GM19025 (cell line): ENCODE data around the gene CDKN2AIP.
A peak's percentile ranks its signal among the peaks of the same experiment; 100 is the strongest.
"Not testable (repeated sequence)": the region's sequence is repeated elsewhere in the genome, so short reads cannot be mapped to it uniquely, and the experiment has no call there.

Experiments
- ATAC-seq: cut with Tn5 transposase; IDR thresholded peaks from one replicate; pipeline ENCODE4 v1.9.1; 2021; ENCODE audit warnings: mild to moderate bottlenecking, low read depth, moderate library complexity; ENCODE audit not compliant: unreplicated experiment

CDKN2AIP gene

GRCh38 chr4:183445097-183445428 is 627 bp downstream of the CDKN2AIP start:
- ATAC-seq, result peak; percentile 9

- ATAC-seq, result no peak
Observed at GRCh38 chr4:183447646-183448045, 3.2 kb downstream of the CDKN2AIP start.

- ATAC-seq, result no peak
Observed at GRCh38 chr4:183448436-183448835, 4.0 kb downstream of the CDKN2AIP start.

GRCh38 chr4:183449193-183449882 is 4.9 kb downstream of the CDKN2AIP start:
- no peak for ATAC-seq

GRCh38 chr4:183450108-183450507 is 5.7 kb downstream of the CDKN2AIP start:
- ATAC-seq, result no peak

DNA sequence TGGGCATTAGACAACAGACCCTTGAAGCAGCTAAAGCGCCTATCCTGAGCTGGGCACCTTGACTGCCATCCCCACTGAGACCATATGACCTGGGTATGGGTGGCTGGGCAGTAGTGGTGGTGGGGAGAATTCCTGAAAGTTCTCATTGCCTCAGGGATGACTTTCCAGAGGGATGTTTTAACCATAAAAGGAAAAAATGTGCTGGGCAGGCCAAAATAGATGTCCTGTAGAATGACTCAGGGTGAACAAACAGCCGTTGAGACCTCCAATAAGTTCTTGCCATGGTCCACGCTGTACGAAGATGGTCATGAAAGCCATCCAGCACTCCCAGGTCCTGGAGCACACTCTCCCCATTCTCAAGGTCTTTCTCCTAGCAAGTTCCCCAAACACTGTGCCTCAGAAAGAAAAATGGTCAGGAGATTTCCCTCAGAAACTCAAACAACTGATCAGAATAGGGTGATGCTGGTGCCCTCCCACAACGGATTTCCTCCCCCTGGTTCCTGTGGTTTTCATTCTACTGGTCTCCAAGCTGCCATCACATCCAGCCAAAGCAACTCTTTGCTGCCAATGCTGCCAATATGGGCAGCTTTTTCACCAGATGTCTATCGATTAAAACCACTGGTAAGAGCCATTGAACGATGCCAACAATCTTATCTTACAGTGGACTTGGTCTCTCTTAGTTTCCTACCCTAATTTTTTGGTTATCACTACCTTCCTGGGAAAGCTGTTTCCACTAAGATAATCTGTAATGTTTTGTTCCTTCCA is 11.2 kb downstream of the CDKN2AIP start:
- no peak for ATAC-seq

- no peak for ATAC-seq
Observed at GRCh38 chr4:183458005-183458404, 13.6 kb downstream of the CDKN2AIP start.

GRCh38 chr4:183463903-183464619 is 19.6 kb downstream of the CDKN2AIP start:
- ATAC-seq, result not testable (repeated sequence)

DNA sequence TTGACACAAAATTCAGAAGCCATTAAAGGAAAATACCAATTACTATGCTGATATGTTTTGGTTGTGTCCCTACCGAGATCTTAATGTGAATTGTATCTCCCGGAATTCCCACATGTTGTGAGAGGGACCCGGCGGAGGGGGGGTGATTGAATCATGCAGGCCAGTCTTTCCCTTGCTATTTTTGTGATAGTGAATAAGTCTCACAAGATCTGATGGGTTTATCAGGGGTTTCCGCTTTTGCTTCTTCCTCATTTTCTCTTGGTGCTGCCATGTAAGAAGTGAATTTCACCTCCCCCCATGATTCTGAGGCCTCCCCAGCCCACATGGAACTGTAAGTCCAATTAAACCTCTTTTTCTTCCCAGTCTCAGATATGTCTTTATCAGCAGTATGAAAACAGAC is 21.4 kb downstream of the CDKN2AIP start:
- not testable (repeated sequence) for ATAC-seq

DNA sequence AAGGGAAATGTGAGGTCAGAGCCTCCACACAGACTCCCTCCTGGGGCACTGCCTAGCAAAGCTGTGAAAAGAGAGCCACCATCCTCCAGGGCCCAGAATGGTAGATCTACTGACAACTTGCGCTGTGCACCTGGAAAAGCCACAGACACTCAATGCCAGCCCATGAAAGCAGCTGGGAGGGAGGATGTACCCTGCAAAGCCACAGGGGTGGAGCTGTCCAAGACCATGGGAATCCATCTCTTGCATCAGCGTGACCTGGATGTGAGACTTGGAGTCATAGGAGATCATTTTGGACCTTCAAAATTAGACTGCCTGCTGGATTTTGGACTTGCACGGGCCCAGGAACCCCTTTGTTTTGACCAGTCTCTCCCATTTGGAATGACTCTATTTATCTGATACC is 22.8 kb downstream of the CDKN2AIP start:
- ATAC-seq, result no peak

DNA sequence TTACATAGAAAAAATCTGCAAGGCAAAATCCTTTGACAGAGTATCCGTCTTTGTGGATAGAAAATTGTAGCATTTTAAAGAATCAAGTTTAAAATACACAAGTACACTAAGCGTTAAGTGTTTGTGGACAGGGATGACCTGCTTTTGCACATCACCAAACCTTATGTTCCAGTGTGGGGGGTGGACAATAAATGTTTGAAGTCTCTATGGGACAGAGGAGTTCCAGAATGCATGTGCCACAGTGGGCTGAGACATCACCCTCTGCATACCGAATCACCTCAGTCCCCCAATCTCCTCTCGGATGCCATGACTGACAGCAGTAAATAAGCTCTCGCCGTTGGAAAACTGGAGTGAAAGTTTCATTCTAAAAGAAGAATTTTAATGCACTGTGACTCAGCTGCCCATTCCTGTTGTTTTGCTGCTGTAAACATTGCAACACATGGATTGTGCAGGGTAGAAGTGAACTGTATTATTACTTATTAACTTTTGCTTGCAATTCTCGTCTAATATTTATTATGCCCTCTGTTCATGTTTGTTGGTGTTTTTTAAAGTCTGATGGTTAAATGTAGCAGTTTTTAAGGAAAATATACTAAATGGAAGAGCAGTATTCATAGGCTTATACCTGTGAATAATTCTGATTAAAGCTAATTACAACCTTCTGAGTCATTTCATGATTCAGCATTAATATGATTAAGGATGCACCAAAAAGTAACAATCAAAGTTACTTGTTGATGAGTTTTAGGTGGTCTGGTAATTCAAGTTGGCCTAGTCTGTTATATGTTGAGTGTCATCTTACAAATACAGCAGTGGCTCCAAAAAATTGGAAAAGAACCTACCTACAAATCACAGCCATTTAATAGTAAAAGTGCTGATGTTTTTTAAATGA is 24.0 kb downstream of the CDKN2AIP start:
- ATAC-seq, result no peak

- no peak for ATAC-seq
Observed at GRCh38 chr4:183469285-183469684, 24.8 kb downstream of the CDKN2AIP start.

DNA sequence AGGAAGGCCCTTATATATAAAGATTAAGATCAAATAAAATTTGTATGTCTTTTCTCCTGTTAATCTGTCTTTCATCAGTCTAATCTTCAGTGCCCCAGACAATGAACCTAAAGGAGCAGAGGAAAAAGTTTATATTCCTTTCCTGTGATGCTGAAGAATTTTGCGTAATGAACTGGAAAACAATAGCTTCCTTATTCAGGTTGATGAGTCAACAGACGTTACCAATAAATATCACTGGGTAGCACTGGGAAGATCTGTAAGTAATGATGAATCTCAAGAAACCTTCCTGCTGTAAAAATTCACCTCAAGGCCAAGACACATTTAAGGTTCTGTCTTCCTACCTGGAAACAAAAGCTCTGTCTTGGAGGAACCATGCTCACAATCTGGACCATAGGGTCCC is 25.5 kb downstream of the CDKN2AIP start:
- no peak for ATAC-seq

- no peak for ATAC-seq
Observed at GRCh38 chr4:183470821-183471220, 26.4 kb downstream of the CDKN2AIP start.

DNA sequence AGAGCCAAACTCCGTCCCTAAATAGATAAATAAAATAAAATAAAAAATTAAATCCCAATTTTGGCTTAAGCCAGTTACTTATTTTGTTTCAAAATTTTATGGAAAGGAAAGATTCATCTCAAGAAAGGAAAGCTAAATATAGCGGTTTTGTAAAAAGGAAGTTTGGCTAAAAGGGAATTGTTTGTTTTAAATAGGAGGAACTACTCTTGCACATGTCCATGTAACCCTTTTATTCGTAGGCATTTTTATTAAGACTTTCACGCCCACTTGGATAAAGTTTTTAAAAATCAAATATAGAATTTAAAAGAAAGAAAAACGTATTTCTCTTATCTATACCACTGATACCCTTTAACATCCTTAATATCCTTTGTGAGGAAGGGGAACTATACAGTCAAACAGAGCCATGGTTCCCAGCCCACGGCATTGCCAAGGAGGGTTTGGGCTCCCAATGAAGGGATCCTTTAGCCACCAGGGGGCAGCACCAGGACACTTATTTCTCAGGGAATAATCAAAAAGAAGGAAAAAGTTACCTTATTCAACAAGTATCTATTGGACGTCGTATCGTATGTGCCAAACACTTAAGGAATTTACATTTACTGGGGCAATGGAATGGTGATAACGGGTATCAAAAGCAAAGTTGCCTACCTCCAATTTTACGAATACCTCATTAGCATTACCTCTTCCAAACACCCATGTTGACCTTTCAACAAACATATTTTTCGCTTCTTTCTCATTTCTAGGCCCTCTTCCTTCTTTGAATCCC is 27.7 kb downstream of the CDKN2AIP start:
- no peak for ATAC-seq

DNA sequence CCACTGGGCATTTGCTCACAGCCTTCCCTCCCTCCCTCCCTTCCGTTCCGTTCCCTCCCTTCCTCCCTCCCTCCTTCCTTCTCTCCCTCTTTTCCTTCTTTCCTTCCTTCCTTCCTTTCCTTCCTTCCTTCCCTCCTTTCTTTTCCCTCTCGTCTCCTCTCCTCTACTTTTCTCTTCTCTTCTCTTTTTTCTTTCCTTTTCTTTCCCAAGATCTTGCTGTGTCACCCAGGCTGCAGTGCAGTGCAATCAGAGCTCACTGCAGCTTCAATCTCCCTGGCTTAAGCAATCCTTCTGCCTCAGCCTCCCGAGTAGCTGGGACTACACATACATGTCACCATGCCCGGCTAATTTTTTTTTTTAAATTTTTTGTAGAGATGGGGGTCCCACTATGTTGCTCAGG is 33.7 kb downstream of the CDKN2AIP start:
- no peak for ATAC-seq

GRCh38 chr4:183478926-183479325 is 34.5 kb downstream of the CDKN2AIP start:
- ATAC-seq, result no peak

DNA sequence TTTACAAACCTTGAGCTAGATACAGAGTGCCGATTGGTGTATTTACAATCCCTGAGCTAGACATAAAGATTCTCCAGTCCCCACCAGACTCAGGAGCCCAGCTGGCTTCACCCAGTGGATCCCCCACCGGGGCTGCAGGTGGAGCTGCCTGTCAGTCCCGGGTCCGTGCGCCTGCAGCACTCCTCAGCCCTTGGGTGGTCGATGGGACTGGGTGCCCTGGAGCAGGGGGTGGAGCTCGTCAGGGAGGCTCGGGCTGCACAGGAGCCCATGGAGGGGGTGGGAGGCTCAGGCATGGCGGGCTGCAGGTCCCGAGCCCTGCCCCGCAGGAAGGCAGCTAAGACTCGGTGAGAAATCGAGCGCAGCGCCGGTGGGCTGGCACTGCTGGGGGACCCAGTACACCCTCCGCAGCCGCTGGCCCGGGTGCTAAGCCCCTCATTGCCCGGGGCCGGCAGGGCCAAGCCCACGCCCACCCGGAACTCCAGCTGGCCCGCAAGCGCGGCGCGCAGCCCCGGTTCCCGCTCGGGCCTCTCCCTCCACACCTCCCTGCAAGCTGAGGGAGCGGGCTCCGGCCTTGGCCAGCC is 38.2 kb downstream of the CDKN2AIP start:
- ATAC-seq, result not testable (repeated sequence)

DNA sequence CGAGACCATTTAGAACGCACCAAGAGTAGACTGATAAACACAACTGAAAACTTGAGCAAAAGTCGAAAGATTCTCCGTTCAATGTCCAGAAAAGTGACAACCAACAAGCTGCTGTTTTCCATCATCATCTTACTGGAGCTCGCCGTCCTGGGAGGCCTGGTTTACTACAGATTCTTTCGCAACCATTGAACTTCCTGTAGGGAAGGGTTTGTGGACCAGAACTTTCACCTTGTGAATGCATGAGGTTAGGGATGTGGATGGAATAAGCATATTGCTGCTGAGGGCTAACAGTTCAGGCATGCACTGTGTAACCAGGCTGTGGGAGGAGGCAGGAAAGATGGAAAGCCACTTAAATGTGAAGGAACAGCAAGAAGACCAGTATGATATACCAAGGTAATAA is 39.6 kb downstream of the CDKN2AIP start:
- ATAC-seq, result no peak
